NB4 (cell line): Measurements from ENCODE around the gene KIT.
A peak's percentile ranks its signal among the peaks of the same experiment; 100 is the strongest.

Experiments
- DNase-seq: peaks from one replicate; pipeline ENCODE4 v3.0.0; 2010; ENCODE audit warnings: low read depth
- H3K4me3 ChIP-seq: one replicate; pipeline ENCODE4 v1.5.1; 2011; ENCODE audit warnings: mild to moderate bottlenecking, low read depth, low read length, moderate library complexity
- CTCF ChIP-seq: IDR thresholded peaks from one replicate; pipeline ENCODE4 v1.5.1; 2012; ENCODE audit warnings: low read depth, low read length
- MAX ChIP-seq: IDR thresholded peaks from 2 replicates; pipeline ENCODE4 v1.6.1; 2011; ENCODE audit warnings: low read depth, low read length
- MYC ChIP-seq: IDR thresholded peaks from 2 replicates; pipeline ENCODE4 v1.6.1; 2011; ENCODE audit warnings: low read depth, low read length
- POLR2A ChIP-seq: IDR thresholded peaks from 2 replicates; pipeline ENCODE4 v1.6.1; 2011; ENCODE audit warnings: mild to moderate bottlenecking; ENCODE audit not compliant: insufficient read length; ENCODE audit errors: extremely low read depth

Gene KIT

GRCh38 chr4:54741202-54741601, 83.4 kb downstream of the KIT start:
- DNase-seq, result no peak
- TF ChIP-seq MYC (no peak), CTCF (no peak), MAX (no peak)
- H3K4me3 ChIP-seq, result no peak overlapping the region

GRCh38 chr4:54742636-54743399, 85.1 kb downstream of the KIT start:
- peak; percentile 30 for DNase-seq
- TF ChIP-seq MYC, result no peak
- no peak for TF ChIP-seq POLR2A
- no peak for TF ChIP-seq MAX
- no peak for TF ChIP-seq CTCF
- no peak overlapping the region for H3K4me3 ChIP-seq

- no peak for DNase-seq
- H3K4me3 ChIP-seq, result no peak overlapping the region
- TF ChIP-seq MAX, result no peak
- no peak for TF ChIP-seq CTCF
- TF ChIP-seq POLR2A, result no peak
- TF ChIP-seq MYC, result no peak
These were observed 85.8 kb downstream of the KIT start for GRCh38 chr4:54743562-54743961.

- no peak for DNase-seq
- TF ChIP-seq MYC (no peak), MAX (no peak), POLR2A (no peak), CTCF (no peak)
- H3K4me3 ChIP-seq, result no peak overlapping the region
These were observed 86.7 kb downstream of the KIT start for GRCh38 chr4:54744487-54744886.

- DNase-seq, result no peak
- TF ChIP-seq POLR2A, result no peak
- TF ChIP-seq CTCF, result no peak
- no peak for TF ChIP-seq MAX
- no peak for TF ChIP-seq MYC
- H3K4me3 ChIP-seq, result no peak overlapping the region
These were observed 87.4 kb downstream of the KIT start for GRCh38 chr4:54745031-54745770.
